Measurements from ENCODE around the gene C2CD2. TPM values are rescaled to one million over a fixed set of nuclear protein-coding genes. Genes with fewer than 3 reads are reported as not detected.
A peak's percentile ranks its signal among the peaks of the same experiment; 100 is the strongest.

Gene C2CD2
- total RNA-seq, 2 donors from 2014 or later = 10.4 to 25.4 TPM

GRCh38 chr21:41958886-41959563 lies 5.2 kb upstream of the C2CD2 start:
- TF ChIP-seq, protein P1, sequence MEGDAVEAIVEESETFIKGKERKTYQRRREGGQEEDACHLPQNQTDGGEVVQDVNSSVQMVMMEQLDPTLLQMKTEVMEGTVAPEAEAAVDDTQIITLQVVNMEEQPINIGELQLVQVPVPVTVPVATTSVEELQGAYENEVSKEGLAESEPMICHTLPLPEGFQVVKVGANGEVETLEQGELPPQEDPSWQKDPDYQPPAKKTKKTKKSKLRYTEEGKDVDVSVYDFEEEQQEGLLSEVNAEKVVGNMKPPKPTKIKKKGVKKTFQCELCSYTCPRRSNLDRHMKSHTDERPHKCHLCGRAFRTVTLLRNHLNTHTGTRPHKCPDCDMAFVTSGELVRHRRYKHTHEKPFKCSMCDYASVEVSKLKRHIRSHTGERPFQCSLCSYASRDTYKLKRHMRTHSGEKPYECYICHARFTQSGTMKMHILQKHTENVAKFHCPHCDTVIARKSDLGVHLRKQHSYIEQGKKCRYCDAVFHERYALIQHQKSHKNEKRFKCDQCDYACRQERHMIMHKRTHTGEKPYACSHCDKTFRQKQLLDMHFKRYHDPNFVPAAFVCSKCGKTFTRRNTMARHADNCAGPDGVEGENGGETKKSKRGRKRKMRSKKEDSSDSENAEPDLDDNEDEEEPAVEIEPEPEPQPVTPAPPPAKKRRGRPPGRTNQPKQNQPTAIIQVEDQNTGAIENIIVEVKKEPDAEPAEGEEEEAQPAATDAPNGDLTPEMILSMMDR (IDR thresholded peaks at IDR 0.05) = no peak
- TF ChIP-seq POLR2A (IDR thresholded peaks at IDR 0.05) = no peak
- no peaks in the 10 kb centered on the region for H3K27me3 ChIP-seq
- intact Hi-C loops (cut with DNase I) = loop anchor here (10.0 kb wide), 2 partner anchors 46 to 64 kb away; no protein-coding TSS in a partner anchor

GRCh38 chr21:41957991-41958766 lies 4.4 kb upstream of the C2CD2 start:
- no peaks in the 10 kb centered on the region for H3K27me3 ChIP-seq
- WGBS, 2 donors = 31 to 44% methylated on average over 16 to 24 of the region's 24 CpGs
- ATAC-seq (peak; percentile 37), DNase-seq (peak; percentile 54 to 73 (median 68))
- H3K9me3 ChIP-seq = no peaks in the 10 kb centered on the region
- no peak for TF ChIP-seq POLR2A (IDR thresholded peaks at IDR 0.05)
- TF ChIP-seq, protein P1 (IDR thresholded peaks at IDR 0.05) = peak in 4 of 7 experiments; percentile 48 to 62 (median 51)
- no peak overlapping the region for H3K4me3 ChIP-seq
- peak overlapping the region in 3 of 4 donors; percentile 14 to 49 (median 14) for H3K27ac ChIP-seq
- no peaks in the 10 kb centered on the region for H3K36me3 ChIP-seq (replicated peaks in 1 of 2; ENCODE audit: insufficient read depth in 1 of 2, low read depth in 2 of 2)
- H3K4me1 ChIP-seq = peaks cover 12% of the 10 kb centered on the region
- intact Hi-C loops (cut with DNase I) = loop anchor here (10.0 kb wide), 2 partner anchors 47 to 63 kb away; no protein-coding TSS in a partner anchor

More at GRCh38 chr21:41958886-41959563, 5.2 kb upstream of the C2CD2 start:
- no peaks in the 10 kb centered on the region for H3K9me3 ChIP-seq
- peaks cover 9% of the 10 kb centered on the region for H3K4me1 ChIP-seq
- DNase-seq = no peak
- ATAC-seq = no peak
- H3K36me3 ChIP-seq (replicated peaks in 1 of 2; ENCODE audit: insufficient read depth in 1 of 2, low read depth in 2 of 2) = no peaks in the 10 kb centered on the region
- 86 to 90% methylated on average over 5 to 16 of the region's 16 CpGs for WGBS, 2 donors
- no peak overlapping the region for H3K27ac ChIP-seq
- H3K4me3 ChIP-seq = no peak overlapping the region

DNA sequence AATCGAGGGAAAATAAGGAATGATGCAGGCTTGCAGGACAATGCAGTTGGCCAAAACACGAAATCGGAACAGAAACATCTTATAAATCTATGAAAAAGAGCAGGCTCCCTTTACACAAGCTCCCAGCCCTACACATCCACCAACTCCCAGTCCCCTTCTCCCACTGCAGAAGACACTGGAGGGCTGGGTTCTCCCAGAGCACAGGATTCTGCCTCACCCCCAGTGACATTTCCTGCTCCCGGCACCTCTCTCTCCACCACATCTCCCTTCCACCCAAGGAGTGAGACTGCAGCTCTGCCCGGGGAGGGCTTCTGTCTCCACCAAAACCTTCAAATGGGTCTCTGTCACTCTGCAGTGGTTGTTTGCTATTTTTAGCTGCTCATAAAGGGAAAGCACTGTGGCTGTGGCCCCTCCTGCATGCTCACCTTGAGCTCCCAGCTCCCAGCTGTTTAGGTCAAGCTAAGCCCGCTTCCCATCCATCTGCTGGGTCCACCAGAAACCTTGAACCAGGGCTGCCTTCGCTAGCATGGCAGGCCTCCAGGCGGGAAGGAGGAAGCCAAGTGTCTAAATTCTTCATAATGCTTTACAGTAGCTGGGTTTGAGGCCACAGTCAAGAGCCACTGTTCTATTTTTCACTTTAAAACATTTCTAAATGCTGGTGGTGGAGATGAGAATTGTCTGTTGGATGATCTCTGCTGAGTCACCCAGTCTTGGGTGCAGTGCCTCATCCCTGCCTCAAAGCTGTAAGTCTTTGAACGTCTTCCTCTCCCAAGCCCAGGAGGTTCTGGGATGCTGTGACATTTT lies 3.3 kb upstream of the C2CD2 start:
- no peak for ATAC-seq
- peak in 1 of 4 donors; percentile 21 for DNase-seq
- 69 to 82% methylated on average over 9 of the region's 9 CpGs for WGBS, 2 donors
- no peak overlapping the region for H3K4me3 ChIP-seq
- H3K27me3 ChIP-seq = no peaks in the 10 kb centered on the region
- TF ChIP-seq, protein P1 (IDR thresholded peaks at IDR 0.05) = no peak
- no peak for TF ChIP-seq POLR2A (IDR thresholded peaks at IDR 0.05)
- H3K36me3 ChIP-seq (replicated peaks in 1 of 2; ENCODE audit: insufficient read depth in 1 of 2, low read depth in 2 of 2) = no peaks in the 10 kb centered on the region
- H3K4me1 ChIP-seq = peaks cover 22% of the 10 kb centered on the region
- H3K9me3 ChIP-seq = no peaks in the 10 kb centered on the region
- H3K27ac ChIP-seq = peak overlapping the region in 1 of 4 donors; percentile 49
- intact Hi-C loops (cut with DNase I) = loop anchor here (10.0 kb wide), 2 partner anchors 48 to 62 kb away; no protein-coding TSS in a partner anchor

DNA sequence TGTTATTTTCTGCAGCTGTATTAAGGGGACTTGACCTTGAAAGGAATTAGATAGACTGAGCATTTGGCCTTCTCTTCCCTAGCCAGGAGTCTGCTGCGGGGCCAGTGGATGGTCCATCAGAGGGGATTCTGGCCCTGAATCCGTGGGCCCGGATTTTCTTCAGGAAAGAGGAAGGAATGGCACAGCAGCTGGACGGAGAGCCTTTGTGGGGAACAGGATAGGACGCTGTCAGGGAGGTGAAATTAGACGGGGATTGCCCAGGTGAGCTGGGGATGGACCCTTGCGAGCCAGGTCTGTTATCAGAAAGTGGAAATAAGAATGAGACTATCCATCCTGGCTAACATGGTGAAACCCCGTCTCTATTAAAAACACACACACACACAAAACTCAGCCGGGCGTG lies 1.7 kb upstream of the C2CD2 start:
- Histone ChIP-seq H3K27ac (no peak overlapping the region), H3K27me3 (no peaks in the 10 kb centered on the region), H3K9me3 (no peaks in the 10 kb centered on the region), H3K4me3 (no peak overlapping the region), H3K36me3 (replicated peaks in 1 of 2; ENCODE audit: insufficient read depth in 1 of 2, low read depth in 2 of 2) (no peaks in the 10 kb centered on the region), H3K4me1 (peaks cover 33% of the 10 kb centered on the region)
- no peak for TF ChIP-seq POLR2A (IDR thresholded peaks at IDR 0.05)
- TF ChIP-seq, protein P1 (IDR thresholded peaks at IDR 0.05) = no peak
- ATAC-seq (no peak), DNase-seq (no peak)
- intact Hi-C loops (cut with DNase I) = loop anchor here (10.0 kb wide), 2 partner anchors 49 to 61 kb away; no protein-coding TSS in a partner anchor
- 83 to 85% methylated on average over 10 of the region's 10 CpGs for WGBS, 2 donors

Measured in body of pancreas (tissue), 4 donors.